Colonic mucosa (tissue), 4 donors: ENCODE results near the gene CARMIL1. TPM values are rescaled to one million over a fixed set of nuclear protein-coding genes. Genes with fewer than 3 reads are reported as not detected.

Experiments
- DNase-seq: peaks from one replicate; pipeline ENCODE4 v3.0.0-alpha.2; 2020
- H3K27ac ChIP-seq: fragments of 200-600 bp; one replicate; pipeline ENCODE4 v1.8.0; 2021
- H3K27me3 ChIP-seq: fragments of 200-600 bp; one replicate; pipeline ENCODE4 v1.8.0; 2021
- H3K36me3 ChIP-seq: fragments of 200-600 bp; one replicate; pipeline ENCODE4 v1.8.0; 2021
- H3K4me1 ChIP-seq: fragments of 200-600 bp; one replicate; pipeline ENCODE4 v1.8.0; 2021; ENCODE audit warnings: mild to moderate bottlenecking
- H3K4me3 ChIP-seq: fragments of 200-600 bp; one replicate; pipeline ENCODE4 v1.8.0; 2021
- H3K9ac ChIP-seq, 2 donors: one replicate each; pipeline ENCODE4 v1.7.0; 2013; ENCODE audit warnings: control low read depth in 2 of 2, low read depth in 2 of 2, low read length in 2 of 2
- H3K9me3 ChIP-seq: fragments of 200-600 bp; one replicate; pipeline ENCODE4 v1.8.0; 2021
- CTCF ChIP-seq: fragments of 200-600 bp; IDR thresholded peaks from one replicate; pipeline ENCODE4 v1.8.0; 2022; ENCODE audit warnings: antibody characterized with exemption, mild to moderate bottlenecking
- intact Hi-C: fragments of 100-400 bp; cut with DNase I; formaldehyde crosslinking; loops from one replicate; pipeline ENCODE4 v1.14.1; 2022
- total RNA-seq, 2 donors: library from RNA; stranded (reverse); fragmentation: NEBNext Ultra II Directional in 1 of 2; extraction: Animal tissue kit (Norgen Biotek cat#: 25700) in 1 of 2; gene quantifications; one replicate each; pipeline ENCODE4 v1.2.1, GENCODE V29; 2021
- donor health status: healthy.
- donor health status: DM: no; HTN: no; CAD: no.
- donor health status: DM: no; HTN: no; CAD: no.

The CARMIL1 gene
- total RNA-seq, 2 donors from 2014 or later, result 38.6 to 50.2 TPM

- Histone ChIP-seq H3K9ac (no peak overlapping the region), H3K9me3 (no peaks in the 10 kb centered on the region), H3K27me3 (no peaks in the 10 kb centered on the region), H3K27ac (no peak overlapping the region), H3K36me3 (no peaks in the 10 kb centered on the region), H3K4me1 (no peaks in the 10 kb centered on the region), H3K4me3 (no peak overlapping the region)
- intact Hi-C loops, result no loop called here
- DNase-seq, result no peak
- TF ChIP-seq CTCF, result no peak
Observed at GRCh38 chr6:25259756-25260155, 19.4 kb upstream of the CARMIL1 start.

- Histone ChIP-seq H3K27me3 (no peaks in the 10 kb centered on the region), H3K9me3 (no peaks in the 10 kb centered on the region), H3K36me3 (no peaks in the 10 kb centered on the region), H3K9ac (no peak overlapping the region), H3K4me3 (no peak overlapping the region), H3K4me1 (no peaks in the 10 kb centered on the region), H3K27ac (no peak overlapping the region)
- TF ChIP-seq CTCF, result no peak
- no peak for DNase-seq
- intact Hi-C loops, result no loop called here
Observed at GRCh38 chr6:25263657-25264056, 15.5 kb upstream of the CARMIL1 start.

- Histone ChIP-seq H3K4me3 (no peak overlapping the region), H3K9ac (no peak overlapping the region), H3K4me1 (no peaks in the 10 kb centered on the region), H3K36me3 (no peaks in the 10 kb centered on the region), H3K9me3 (no peaks in the 10 kb centered on the region), H3K27me3 (no peaks in the 10 kb centered on the region), H3K27ac (no peak overlapping the region)
- intact Hi-C loops, result loop anchor here (5.0 kb wide), 2 partner anchors 226 to 336 kb away; no protein-coding TSS in a partner anchor
- no peak for DNase-seq
- TF ChIP-seq CTCF, result no peak
Observed at GRCh38 chr6:25266456-25267100, 12.6 kb upstream of the CARMIL1 start.

- Histone ChIP-seq H3K9me3 (no peaks in the 10 kb centered on the region), H3K27me3 (no peaks in the 10 kb centered on the region), H3K4me1 (no peaks in the 10 kb centered on the region), H3K4me3 (no peak overlapping the region), H3K9ac (no peak overlapping the region), H3K27ac (no peak overlapping the region), H3K36me3 (no peaks in the 10 kb centered on the region)
- DNase-seq, result no peak
- no peak for TF ChIP-seq CTCF
- intact Hi-C loops, result loop anchor here (5.0 kb wide), 2 partner anchors 225 to 335 kb away; no protein-coding TSS in a partner anchor
Observed at GRCh38 chr6:25267662-25268061, 11.5 kb upstream of the CARMIL1 start.

- Histone ChIP-seq H3K27ac (no peak overlapping the region), H3K36me3 (no peaks in the 10 kb centered on the region), H3K9me3 (no peaks in the 10 kb centered on the region), H3K9ac (no peak overlapping the region), H3K27me3 (no peaks in the 10 kb centered on the region), H3K4me3 (no peak overlapping the region), H3K4me1 (no peaks in the 10 kb centered on the region)
- DNase-seq, result no peak
- intact Hi-C loops, result loop anchor here (5.0 kb wide), 1 partner anchor 287 kb away; no protein-coding TSS in a partner anchor
- no peak for TF ChIP-seq CTCF
Observed at GRCh38 chr6:25270559-25270958, 8.6 kb upstream of the CARMIL1 start.
